Thyroid gland (tissue), 4 donors: Measurements from ENCODE around the gene SAMD13. TPM values are rescaled to one million over a fixed set of nuclear protein-coding genes. Genes with fewer than 3 reads are reported as not detected.

ENCODE experiments used
- DNase-seq, 2 donors: peaks; one replicate each; pipeline ENCODE4 v3.0.0-alpha.2; 2019
- H3K27ac ChIP-seq, 3 donors: fragments of 200-600 bp; sonication (generic); 1 replicate in 2 of 3; 2 replicates in 1 of 3; pipeline ENCODE4 v1.5.1; 2016 to 2019; ENCODE audit warnings: mild to moderate bottlenecking in 1 of 3, moderate library complexity in 1 of 3
- H3K27me3 ChIP-seq: fragments of 200-600 bp; sonication (generic); one replicate; pipeline ENCODE4 v1.5.1; 2019
- H3K36me3 ChIP-seq, 2 donors: fragments of 200-600 bp; sonication (generic); one replicate each; pipeline ENCODE4 v1.5.1; 2016 to 2019
- H3K4me1 ChIP-seq, 2 donors: fragments of 200-600 bp; sonication (generic); one replicate each; pipeline ENCODE4 v1.5.1; 2017 to 2019
- H3K4me3 ChIP-seq, 3 donors: fragments of 200-600 bp; sonication (generic); replicated peaks in 1 of 3; 1 replicate in 2 of 3; 2 replicates in 1 of 3; pipeline ENCODE4 v1.5.1; 2016; ENCODE audit warnings: mild to moderate bottlenecking in 1 of 3
- H3K9me3 ChIP-seq: fragments of 200-600 bp; sonication (generic); one replicate; pipeline ENCODE4 v1.5.1; 2017
- POLR2A ChIP-seq, 2 donors: fragments of 450-650 bp; IDR thresholded peaks; one replicate each; pipeline ENCODE4 v1.6.1; 2017; ENCODE audit warnings: antibody characterized with exemption in 2 of 2, mild to moderate bottlenecking in 2 of 2, moderate library complexity in 1 of 2
- WGBS, 2 donors: methylation state at CpG; one replicate each; pipeline ENCODE4 v1.1.5; 2017; 5-methylcytosine and 5-hydroxymethylcytosine counted together
- intact Hi-C: fragments of 100-400 bp; cut with DNase I; formaldehyde crosslinking; loops from one replicate; pipeline ENCODE4 v1.15.1; 2023
- total RNA-seq, 4 donors: library from RNA; depleted of rRNA; stranded (reverse); fragments of >200 nt; gene quantifications; one replicate each; pipeline ENCODE4 v1.2.3, GENCODE V29; 2016
- TF ChIP-seq, protein P1 (sequence below), 6 experiments: fragments of 200-600 bp in 3 of 6; fragments of 450-650 bp in 3 of 6; sonication (generic) in 3 of 6; IDR thresholded peaks; one replicate each; pipeline ENCODE4 v1.5.1; 2016 to 2019; ENCODE audit warnings: antibody characterized with exemption in 6 of 6, mild to moderate bottlenecking in 2 of 6, inconsistent platforms in 1 of 6, moderate library complexity in 1 of 6

Gene SAMD13
- total RNA-seq, 4 donors from 2014 or later: 5.6 to 9.5 (median 5.9) TPM

GRCh38 chr1:84347271-84347931 is 45.9 kb downstream of the SAMD13 start:
- Histone ChIP-seq H3K36me3 (no peaks in the 10 kb centered on the region), H3K27ac (no peak overlapping the region), H3K9me3 (no peaks in the 10 kb centered on the region), H3K27me3 (no peaks in the 10 kb centered on the region), H3K4me3 (no peak overlapping the region), H3K4me1 (peaks cover 0 to 3% of the 10 kb centered on the region in 2 donors)
- intact Hi-C loops: no loop called here
- no peak for DNase-seq
- 83 to 88% methylated on average over 6 of the region's 6 CpGs for WGBS, 2 donors
- TF ChIP-seq POLR2A (IDR thresholded peaks at IDR 0.05): no peak
- TF ChIP-seq, protein P1, sequence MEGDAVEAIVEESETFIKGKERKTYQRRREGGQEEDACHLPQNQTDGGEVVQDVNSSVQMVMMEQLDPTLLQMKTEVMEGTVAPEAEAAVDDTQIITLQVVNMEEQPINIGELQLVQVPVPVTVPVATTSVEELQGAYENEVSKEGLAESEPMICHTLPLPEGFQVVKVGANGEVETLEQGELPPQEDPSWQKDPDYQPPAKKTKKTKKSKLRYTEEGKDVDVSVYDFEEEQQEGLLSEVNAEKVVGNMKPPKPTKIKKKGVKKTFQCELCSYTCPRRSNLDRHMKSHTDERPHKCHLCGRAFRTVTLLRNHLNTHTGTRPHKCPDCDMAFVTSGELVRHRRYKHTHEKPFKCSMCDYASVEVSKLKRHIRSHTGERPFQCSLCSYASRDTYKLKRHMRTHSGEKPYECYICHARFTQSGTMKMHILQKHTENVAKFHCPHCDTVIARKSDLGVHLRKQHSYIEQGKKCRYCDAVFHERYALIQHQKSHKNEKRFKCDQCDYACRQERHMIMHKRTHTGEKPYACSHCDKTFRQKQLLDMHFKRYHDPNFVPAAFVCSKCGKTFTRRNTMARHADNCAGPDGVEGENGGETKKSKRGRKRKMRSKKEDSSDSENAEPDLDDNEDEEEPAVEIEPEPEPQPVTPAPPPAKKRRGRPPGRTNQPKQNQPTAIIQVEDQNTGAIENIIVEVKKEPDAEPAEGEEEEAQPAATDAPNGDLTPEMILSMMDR (IDR thresholded peaks at IDR 0.05): no peak

DNA sequence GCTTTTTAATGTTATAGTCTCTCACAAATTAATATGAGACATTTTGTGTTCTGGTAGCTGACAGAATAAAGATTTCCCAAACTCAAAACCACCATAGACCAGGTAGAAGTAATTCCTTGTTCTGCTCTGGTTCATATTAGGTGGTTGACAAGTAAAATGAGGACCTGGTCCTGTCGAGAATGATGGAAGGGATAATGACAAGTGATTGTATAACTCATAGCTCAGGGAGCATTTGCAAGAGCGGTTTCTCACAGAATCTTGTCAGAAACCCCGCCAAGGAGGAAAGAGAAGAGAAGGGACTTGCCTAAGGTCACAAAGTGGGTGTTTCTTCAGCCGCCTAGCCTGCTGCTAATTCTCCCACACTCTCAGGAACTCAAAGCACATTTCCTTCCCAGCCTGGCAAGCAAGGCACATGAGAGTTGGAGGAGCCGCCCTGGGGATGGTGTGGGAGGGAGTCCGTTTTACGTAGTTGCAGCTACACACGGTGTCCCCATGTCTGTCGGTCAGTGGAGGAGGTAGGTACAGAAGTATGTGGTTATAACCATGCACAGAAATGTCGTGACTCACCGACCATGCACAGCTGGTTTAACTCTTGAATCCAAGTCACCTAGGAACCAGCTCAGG is 46.5 kb downstream of the SAMD13 start:
- no peaks in the 10 kb centered on the region for H3K9me3 ChIP-seq
- DNase-seq: no peak
- WGBS, 2 donors: 89 to 92% methylated on average over 11 of the region's 11 CpGs

DNA sequence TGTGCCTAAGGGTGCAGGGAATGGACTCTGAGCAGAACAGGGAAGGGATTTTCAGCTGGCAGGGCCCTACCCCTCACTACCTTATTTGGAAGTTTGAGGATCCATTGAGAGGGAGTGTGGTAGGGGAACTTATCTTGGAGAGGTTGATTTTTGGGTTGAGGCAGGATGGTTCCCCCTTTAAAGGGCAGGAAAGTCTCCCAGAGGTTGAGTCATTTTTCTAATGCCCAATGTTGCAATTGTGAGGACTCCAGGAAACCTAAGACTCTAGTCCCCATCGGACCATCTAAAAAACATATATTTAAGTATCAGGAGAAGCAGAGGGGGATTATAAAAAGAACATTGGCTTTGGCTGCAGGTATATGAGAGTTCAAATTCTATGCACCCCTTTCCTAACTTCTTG is 47.3 kb downstream of the SAMD13 start:
- WGBS, 2 donors: 93 to 96% methylated on average over 1 of the region's 1 CpG
- peaks cover 0 to 3% of the 10 kb centered on the region in 2 donors for H3K4me1 ChIP-seq
- H3K27me3 ChIP-seq: no peaks in the 10 kb centered on the region
- H3K9me3 ChIP-seq: no peaks in the 10 kb centered on the region
- intact Hi-C loops: no loop called here
- TF ChIP-seq, protein P1 (IDR thresholded peaks at IDR 0.05): no peak
- no peak for TF ChIP-seq POLR2A (IDR thresholded peaks at IDR 0.05)
- no peak overlapping the region for H3K27ac ChIP-seq
- H3K4me3 ChIP-seq: no peak overlapping the region
- DNase-seq: no peak
- no peaks in the 10 kb centered on the region for H3K36me3 ChIP-seq

More for the DNA sequence above, 46.5 kb downstream of the SAMD13 start:
- no peak overlapping the region for H3K27ac ChIP-seq
- H3K4me1 ChIP-seq: peaks cover 0 to 3% of the 10 kb centered on the region in 2 donors
- no peaks in the 10 kb centered on the region for H3K27me3 ChIP-seq
- H3K36me3 ChIP-seq: no peaks in the 10 kb centered on the region
- no peak for TF ChIP-seq POLR2A (IDR thresholded peaks at IDR 0.05)
- TF ChIP-seq, protein P1 (IDR thresholded peaks at IDR 0.05): no peak
- H3K4me3 ChIP-seq: no peak overlapping the region
- intact Hi-C loops: no loop called here

DNA sequence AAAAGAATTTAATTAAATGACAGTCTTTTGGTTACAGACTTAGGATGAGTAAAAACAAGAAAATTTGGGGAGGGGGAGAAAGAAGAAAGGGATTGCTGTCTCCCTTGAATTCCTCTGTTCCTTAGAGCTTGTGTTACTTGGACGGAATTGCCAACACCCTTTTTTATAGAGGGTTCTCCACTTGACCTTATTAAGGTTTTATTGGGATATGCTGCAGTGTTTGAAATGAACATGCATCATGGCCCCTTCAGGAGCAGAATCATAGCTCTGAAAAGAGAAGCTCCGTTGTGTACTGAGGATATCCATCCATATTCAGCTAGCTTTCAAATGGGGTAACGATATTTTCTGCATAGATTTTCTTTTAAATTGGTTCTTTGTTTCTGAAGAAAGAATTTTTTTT is 48.6 kb downstream of the SAMD13 start:
- intact Hi-C loops: no loop called here
- H3K27me3 ChIP-seq: no peaks in the 10 kb centered on the region
- TF ChIP-seq, protein P1 (IDR thresholded peaks at IDR 0.05): no peak
- TF ChIP-seq POLR2A (IDR thresholded peaks at IDR 0.05): no peak
- H3K4me1 ChIP-seq: peaks cover 0 to 3% of the 10 kb centered on the region in 2 donors
- H3K27ac ChIP-seq: no peak overlapping the region
- H3K9me3 ChIP-seq: no peaks in the 10 kb centered on the region
- no peak for DNase-seq
- no peak overlapping the region for H3K4me3 ChIP-seq
- H3K36me3 ChIP-seq: no peaks in the 10 kb centered on the region
- WGBS, 2 donors: 60 to 64% methylated on average over 3 of the region's 3 CpGs

- intact Hi-C loops: no loop called here
- peaks cover 0 to 3% of the 10 kb centered on the region in 2 donors for H3K4me1 ChIP-seq
- no peaks in the 10 kb centered on the region for H3K27me3 ChIP-seq
- TF ChIP-seq, protein P1 (IDR thresholded peaks at IDR 0.05): no peak
- TF ChIP-seq POLR2A (IDR thresholded peaks at IDR 0.05): no peak
- H3K27ac ChIP-seq: no peak overlapping the region
- WGBS, 2 donors: 93% methylated on average over 3 of the region's 3 CpGs
- no peak overlapping the region for H3K4me3 ChIP-seq
- no peak for DNase-seq
- no peaks in the 10 kb centered on the region for H3K36me3 ChIP-seq
- H3K9me3 ChIP-seq: no peaks in the 10 kb centered on the region
Observed at GRCh38 chr1:84350550-84350949, 49.0 kb downstream of the SAMD13 start.
